Measurements from ENCODE around the gene WWTR1.

WWTR1 gene

GRCh38 chr3:149593418-149594160, 64.2 kb downstream of the WWTR1 start:
- DNase-seq (ENCODE audit: extremely low spot score) = no peak
- TF ChIP-seq, protein P1, sequence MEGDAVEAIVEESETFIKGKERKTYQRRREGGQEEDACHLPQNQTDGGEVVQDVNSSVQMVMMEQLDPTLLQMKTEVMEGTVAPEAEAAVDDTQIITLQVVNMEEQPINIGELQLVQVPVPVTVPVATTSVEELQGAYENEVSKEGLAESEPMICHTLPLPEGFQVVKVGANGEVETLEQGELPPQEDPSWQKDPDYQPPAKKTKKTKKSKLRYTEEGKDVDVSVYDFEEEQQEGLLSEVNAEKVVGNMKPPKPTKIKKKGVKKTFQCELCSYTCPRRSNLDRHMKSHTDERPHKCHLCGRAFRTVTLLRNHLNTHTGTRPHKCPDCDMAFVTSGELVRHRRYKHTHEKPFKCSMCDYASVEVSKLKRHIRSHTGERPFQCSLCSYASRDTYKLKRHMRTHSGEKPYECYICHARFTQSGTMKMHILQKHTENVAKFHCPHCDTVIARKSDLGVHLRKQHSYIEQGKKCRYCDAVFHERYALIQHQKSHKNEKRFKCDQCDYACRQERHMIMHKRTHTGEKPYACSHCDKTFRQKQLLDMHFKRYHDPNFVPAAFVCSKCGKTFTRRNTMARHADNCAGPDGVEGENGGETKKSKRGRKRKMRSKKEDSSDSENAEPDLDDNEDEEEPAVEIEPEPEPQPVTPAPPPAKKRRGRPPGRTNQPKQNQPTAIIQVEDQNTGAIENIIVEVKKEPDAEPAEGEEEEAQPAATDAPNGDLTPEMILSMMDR (IDR thresholded peaks at IDR 0.05; ENCODE audit: control extremely low read depth, extremely low read depth, low read depth, missing control alignments) = no peak
- POLR2A ChIA-PET = no interaction called here
- CTCF ChIA-PET = no interaction called here

DNA sequence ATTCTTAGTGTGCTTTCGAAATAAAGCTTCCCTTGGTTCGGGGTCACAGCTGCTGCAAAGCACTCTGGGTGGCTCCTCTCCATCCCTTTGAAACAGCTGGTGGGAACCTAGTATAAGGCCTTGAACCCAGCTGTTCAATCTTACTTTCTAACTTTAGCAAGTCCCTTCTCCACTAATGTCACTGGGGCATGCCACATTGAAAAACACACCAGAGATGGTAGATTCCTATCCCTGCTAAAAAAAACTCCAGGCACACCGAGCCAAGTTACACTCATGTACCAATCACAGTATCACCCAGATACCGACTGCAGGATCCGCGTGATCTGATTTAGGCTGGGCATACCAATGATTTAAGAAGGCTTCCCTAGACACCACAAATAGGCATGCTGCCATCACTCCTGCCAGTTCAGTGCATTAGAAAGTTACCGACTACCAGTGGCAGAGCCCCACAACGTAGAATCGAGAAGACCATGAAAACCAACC, 65.0 kb downstream of the WWTR1 start:
- POLR2A ChIA-PET = no interaction called here
- CTCF ChIA-PET = interaction anchor here (0.9 to 2.1 kb wide), 4 partner anchors 13 to 125 kb away, joined by 3 to 7 read pairs (median 4); no protein-coding TSS in a partner anchor
- TF ChIP-seq, protein P1 (IDR thresholded peaks at IDR 0.05; ENCODE audit: control extremely low read depth, extremely low read depth, low read depth, missing control alignments) = no peak
- DNase-seq (ENCODE audit: extremely low spot score) = no peak

DNA sequence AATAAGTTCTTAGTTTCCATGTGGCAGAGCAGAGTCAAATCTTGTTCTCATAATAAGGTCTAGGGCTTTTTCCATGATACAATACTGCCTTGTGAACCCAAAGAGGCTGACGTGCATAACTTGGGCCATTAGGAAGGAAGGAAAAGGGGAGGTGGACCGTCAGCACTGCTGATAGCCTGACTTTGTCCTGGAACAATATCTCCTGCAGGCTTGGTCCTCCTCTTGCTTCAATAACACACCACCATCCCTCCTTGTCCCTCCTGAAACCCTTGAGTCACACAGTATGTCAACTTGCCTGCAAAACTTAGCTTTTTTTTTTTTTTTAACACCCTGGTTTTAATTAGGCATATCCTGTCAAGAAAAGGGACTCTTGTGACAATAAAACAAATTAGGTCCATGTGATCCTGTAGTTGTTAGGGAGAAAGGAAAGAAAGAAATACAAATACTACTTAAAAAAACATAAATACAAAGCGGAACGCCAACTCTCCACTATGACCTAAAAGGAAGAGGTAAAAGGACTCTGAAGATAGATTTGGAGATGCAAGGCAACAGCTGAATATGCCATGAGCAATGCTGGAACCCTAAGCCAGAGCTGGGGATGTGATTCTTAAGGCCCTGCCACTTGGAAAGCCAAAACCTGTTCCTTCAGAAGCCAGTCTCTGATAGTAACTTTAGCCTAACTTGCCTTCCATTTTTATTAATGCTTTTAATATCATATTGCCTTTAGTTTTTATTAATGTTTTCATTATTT, 67.0 kb downstream of the WWTR1 start:
- POLR2A ChIA-PET = no interaction called here
- DNase-seq (ENCODE audit: extremely low spot score) = no peak
- CTCF ChIA-PET = interaction anchor here (1.0 to 2.1 kb wide), 4 partner anchors 11 to 127 kb away, joined by 4 to 7 read pairs (median 4); no protein-coding TSS in a partner anchor
- TF ChIP-seq, protein P1 (IDR thresholded peaks at IDR 0.05; ENCODE audit: control extremely low read depth, extremely low read depth, low read depth, missing control alignments) = no peak

- CTCF ChIA-PET = interaction anchor here (4.5 to 11.7 kb wide), 2 partner anchors 9 to 18 kb away, joined by 24 to 117 read pairs; no protein-coding TSS in a partner anchor
- DNase-seq (ENCODE audit: extremely low spot score) = no peak
- TF ChIP-seq, protein P1 (IDR thresholded peaks at IDR 0.05; ENCODE audit: control extremely low read depth, extremely low read depth, low read depth, missing control alignments) = no peak
- POLR2A ChIA-PET = no interaction called here
Measured at GRCh38 chr3:149589332-149589731, 68.5 kb downstream of the WWTR1 start.

DNA sequence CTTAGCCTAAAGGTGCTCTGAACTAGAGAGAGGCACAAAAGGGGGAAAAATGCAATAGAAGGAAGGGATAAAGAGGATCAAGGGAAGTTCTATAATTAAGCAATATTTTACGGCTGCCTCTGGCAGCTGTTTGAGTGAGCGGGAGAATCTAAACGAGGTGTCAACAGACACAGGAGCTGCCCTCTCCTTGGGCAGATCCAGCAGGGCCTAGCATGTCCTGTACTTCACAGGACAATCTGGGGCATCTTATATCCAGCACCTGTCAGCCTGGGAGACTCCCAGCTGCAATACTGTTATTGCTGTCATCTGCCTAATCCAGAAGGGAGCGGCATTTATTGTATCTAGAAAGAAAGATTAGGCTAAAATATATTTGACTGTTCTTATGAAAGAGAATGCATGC, 68.9 kb downstream of the WWTR1 start:
- ChIA-PET POLR2A (no interaction called here), CTCF (interaction anchor here (4.5 to 11.7 kb wide), 2 partner anchors 9 to 18 kb away, joined by 24 to 117 read pairs; no protein-coding TSS in a partner anchor)
- TF ChIP-seq, protein P1 (IDR thresholded peaks at IDR 0.05; ENCODE audit: control extremely low read depth, extremely low read depth, low read depth, missing control alignments) = no peak
- DNase-seq (ENCODE audit: extremely low spot score) = no peak

DNA sequence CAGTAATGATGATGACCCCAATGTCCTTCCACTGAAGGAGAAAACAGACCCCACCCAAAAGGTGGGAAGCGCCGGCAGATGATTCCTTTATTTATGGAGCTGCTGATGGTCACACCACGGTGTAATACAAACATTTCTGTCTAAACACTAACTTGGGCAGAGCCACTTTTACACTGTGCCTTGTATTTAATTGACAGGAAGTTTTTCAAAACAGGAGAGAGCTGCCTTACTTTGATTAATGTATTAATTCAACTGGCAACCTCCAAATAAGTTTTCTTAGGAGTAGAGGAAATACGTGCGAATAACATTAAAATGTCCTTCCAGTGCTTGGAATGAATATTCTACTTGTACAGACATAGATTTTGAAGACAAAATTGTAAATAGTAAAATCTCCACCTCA, 70.4 kb downstream of the WWTR1 start:
- no peak for DNase-seq (ENCODE audit: extremely low spot score)
- ChIA-PET POLR2A (no interaction called here), CTCF (interaction anchor here (0.8 to 11.7 kb wide), 5 partner anchors 11 to 19 kb away, joined by 3 to 117 read pairs (median 12); no protein-coding TSS in a partner anchor)
- TF ChIP-seq, protein P1 (IDR thresholded peaks at IDR 0.05; ENCODE audit: control extremely low read depth, extremely low read depth, low read depth, missing control alignments) = no peak
